ENCODE measurements around the gene SECISBP2. TPM values are rescaled to one million over a fixed set of nuclear protein-coding genes. Genes with fewer than 3 reads are reported as not detected.

Gene SECISBP2
- total and polyA plus RNA-seq, 5 experiments from 2014 or later, result 19.6 to 112 (median 27.9) TPM

- no peaks in the 10 kb centered on the region for H3K27me3 Mint-ChIP-seq
- peaks cover 0 to 97% (median 21%) of the 10 kb centered on the region in 3 donors for H3K36me3 Mint-ChIP-seq
- POLR2A ChIA-PET, result no interaction called here
- H3K4me1 Mint-ChIP-seq, result peaks cover 6 to 21% (median 8%) of the 10 kb centered on the region in 4 donors
- no peaks in the 10 kb centered on the region for H3K9me3 Mint-ChIP-seq
- no peak for DNase-seq
- H3K27ac Mint-ChIP-seq, result peak overlapping the region in 1 of 10 donors; percentile 13
- ATAC-seq, result no peak
- no peak overlapping the region for H3K4me3 Mint-ChIP-seq
Measured at GRCh38 chr9:89388868-89389177, 70.5 kb downstream of the SECISBP2 start.

GRCh38 chr9:89390068-89390555 lies 71.8 kb downstream of the SECISBP2 start:
- H3K27me3 Mint-ChIP-seq, result no peaks in the 10 kb centered on the region
- no peaks in the 10 kb centered on the region for H3K9me3 Mint-ChIP-seq
- H3K4me3 Mint-ChIP-seq, result peak overlapping the region in 1 of 10 donors; percentile 7
- peaks cover 4 to 98% (median 17%) of the 10 kb centered on the region in 3 donors for H3K36me3 Mint-ChIP-seq
- H3K27ac Mint-ChIP-seq, result peak overlapping the region in 5 of 10 donors; percentile 23 to 91 (median 52)
- H3K4me1 Mint-ChIP-seq, result peaks cover 0 to 14% (median 7%) of the 10 kb centered on the region in 4 donors
- no peak for DNase-seq
- POLR2A ChIA-PET, result no interaction called here
- no peak for ATAC-seq

- Mint-ChIP-seq H3K27ac (peak overlapping the region in 7 of 10 donors; percentile 19 to 91 (median 52)), H3K36me3 (peaks cover 4 to 99% (median 16%) of the 10 kb centered on the region in 3 donors), H3K4me1 (peaks cover 0 to 14% (median 6%) of the 10 kb centered on the region in 4 donors), H3K4me3 (peak overlapping the region in 1 of 10 donors; percentile 7), H3K27me3 (no peaks in the 10 kb centered on the region), H3K9me3 (no peaks in the 10 kb centered on the region)
- POLR2A ChIA-PET, result interaction anchor here (0.6 to 2.1 kb wide), 2 partner anchors 8 to 64 kb away, joined by 3 to 7 read pairs; no protein-coding TSS in a partner anchor
- ATAC-seq (no peak), DNase-seq (no peak)
Measured at GRCh38 chr9:89390578-89391116, 72.3 kb downstream of the SECISBP2 start.

- peaks cover 0 to 7% (median 6%) of the 10 kb centered on the region in 4 donors for H3K4me1 Mint-ChIP-seq
- POLR2A ChIA-PET, result interaction anchor here (2.1 kb wide), 1 partner anchor 9 kb away, joined by 7 read pairs; no protein-coding TSS in a partner anchor
- peaks cover 4 to 97% (median 9%) of the 10 kb centered on the region in 3 donors for H3K36me3 Mint-ChIP-seq
- H3K4me3 Mint-ChIP-seq, result no peak overlapping the region
- H3K27ac Mint-ChIP-seq, result peak overlapping the region in 4 of 10 donors; percentile 19 to 85 (median 56)
- H3K27me3 Mint-ChIP-seq, result no peaks in the 10 kb centered on the region
- ATAC-seq (no peak), DNase-seq (no peak)
- H3K9me3 Mint-ChIP-seq, result no peaks in the 10 kb centered on the region
Measured at GRCh38 chr9:89391585-89391984, 73.3 kb downstream of the SECISBP2 start.

- peaks cover 0 to 13% (median 5%) of the 10 kb centered on the region in 4 donors for H3K4me1 Mint-ChIP-seq
- peak overlapping the region in 6 of 10 donors; percentile 2 to 82 (median 46) for H3K27ac Mint-ChIP-seq
Measured at GRCh38 chr9:89394412-89394811, 76.1 kb downstream of the SECISBP2 start.

GRCh38 chr9:89395931-89396710 lies 77.8 kb downstream of the SECISBP2 start:
- Mint-ChIP-seq H3K27ac (peak overlapping the region in 6 of 10 donors; percentile 31 to 59 (median 42)), H3K36me3 (peaks cover 4 to 97% (median 14%) of the 10 kb centered on the region in 3 donors), H3K9me3 (no peaks in the 10 kb centered on the region), H3K27me3 (no peaks in the 10 kb centered on the region), H3K4me1 (peaks cover 7 to 20% (median 14%) of the 10 kb centered on the region in 4 donors), H3K4me3 (no peak overlapping the region)
- ATAC-seq (no peak), DNase-seq (no peak)
- POLR2A ChIA-PET, result interaction anchor here (0.7 to 1.7 kb wide), 2 partner anchors 12 to 33 kb away, joined by 3 to 4 read pairs; no protein-coding TSS in a partner anchor

More at GRCh38 chr9:89394412-89394811, 76.1 kb downstream of the SECISBP2 start:
- Mint-ChIP-seq H3K36me3 (peaks cover 4 to 97% (median 14%) of the 10 kb centered on the region in 3 donors), H3K27me3 (no peaks in the 10 kb centered on the region), H3K9me3 (no peaks in the 10 kb centered on the region), H3K4me3 (no peak overlapping the region)
- POLR2A ChIA-PET, result no interaction called here
- ATAC-seq (no peak), DNase-seq (no peak)

GRCh38 chr9:89397471-89397870 lies 79.2 kb downstream of the SECISBP2 start:
- Mint-ChIP-seq H3K4me1 (peaks cover 7 to 29% (median 19%) of the 10 kb centered on the region in 4 donors), H3K9me3 (no peaks in the 10 kb centered on the region), H3K4me3 (no peak overlapping the region), H3K27me3 (no peaks in the 10 kb centered on the region), H3K27ac (peak overlapping the region in 7 of 10 donors; percentile 26 to 79 (median 46)), H3K36me3 (peaks cover 4 to 97% (median 18%) of the 10 kb centered on the region in 3 donors)
- DNase-seq (no peak), ATAC-seq (no peak)
- POLR2A ChIA-PET, result interaction anchor here (1.7 kb wide), 1 partner anchor 11 kb away, joined by 4 read pairs; no protein-coding TSS in a partner anchor

- Mint-ChIP-seq H3K4me1 (peaks cover 7 to 34% (median 21%) of the 10 kb centered on the region in 4 donors), H3K9me3 (no peaks in the 10 kb centered on the region), H3K27me3 (no peaks in the 10 kb centered on the region), H3K36me3 (peaks cover 4 to 97% (median 18%) of the 10 kb centered on the region in 3 donors), H3K4me3 (no peak overlapping the region), H3K27ac (peak overlapping the region in 4 of 10 donors; percentile 13 to 60 (median 22))
- POLR2A ChIA-PET, result no interaction called here
- no peak for ATAC-seq
- no peak for DNase-seq
Measured at GRCh38 chr9:89398621-89399020, 80.3 kb downstream of the SECISBP2 start.

- Mint-ChIP-seq H3K27ac (peak overlapping the region in 9 of 10 donors; percentile 39 to 88 (median 76)), H3K4me1 (peaks cover 17 to 50% (median 36%) of the 10 kb centered on the region in 4 donors), H3K36me3 (peaks cover 0 to 97% (median 16%) of the 10 kb centered on the region in 3 donors), H3K9me3 (no peaks in the 10 kb centered on the region), H3K4me3 (peak overlapping the region in 1 of 10 donors; percentile 68), H3K27me3 (no peaks in the 10 kb centered on the region)
- ATAC-seq (peak in 1 of 2 donors; percentile 38), DNase-seq (no peak)
- POLR2A ChIA-PET, result no interaction called here
Measured at GRCh38 chr9:89400403-89401116, 82.3 kb downstream of the SECISBP2 start.

- ATAC-seq, result no peak
- DNase-seq, result no peak
- POLR2A ChIA-PET, result interaction anchor here (0.8 to 1.8 kb wide), 4 partner anchors 15 to 146 kb away, joined by 3 to 5 read pairs (median 4); no protein-coding TSS in a partner anchor
- Mint-ChIP-seq H3K4me3 (peak overlapping the region in 1 of 10 donors; percentile 30), H3K27ac (peak overlapping the region in 7 of 10 donors; percentile 33 to 86 (median 74)), H3K4me1 (peaks cover 37 to 73% (median 58%) of the 10 kb centered on the region in 4 donors), H3K27me3 (no peaks in the 10 kb centered on the region), H3K36me3 (peaks cover 5 to 99% (median 19%) of the 10 kb centered on the region in 3 donors), H3K9me3 (peaks cover 0 to 7% (median 4%) of the 10 kb centered on the region in 9 donors)
Measured at GRCh38 chr9:89402695-89403427, 84.6 kb downstream of the SECISBP2 start.

GRCh38 chr9:89404074-89404473 lies 85.8 kb downstream of the SECISBP2 start:
- Mint-ChIP-seq H3K27me3 (no peaks in the 10 kb centered on the region), H3K4me1 (peaks cover 47 to 85% (median 70%) of the 10 kb centered on the region in 4 donors), H3K36me3 (peaks cover 5 to 92% (median 18%) of the 10 kb centered on the region in 3 donors), H3K9me3 (peaks cover 0 to 8% (median 4%) of the 10 kb centered on the region in 9 donors), H3K27ac (peak overlapping the region; percentile 74 to 95 (median 88)), H3K4me3 (peak overlapping the region in 7 of 10 donors; percentile 7 to 62 (median 33))
- ATAC-seq (peak; percentile 20 to 34), DNase-seq (peak in 2 of 10 donors; percentile 28 to 35)
- POLR2A ChIA-PET, result interaction anchor here (0.8 to 1.6 kb wide), 3 partner anchors 11 to 125 kb away, joined by 3 to 5 read pairs (median 4); no protein-coding TSS in a partner anchor

Data from naive thymus-derived CD8-positive, alpha-beta T cell (primary cell).